Astrocyte (in vitro differentiated cells and primary cell): ENCODE data around the gene ANKRD23.

Experiments
- CTCF ChIP-seq: IDR thresholded peaks from 2 replicates; pipeline ENCODE4 v1.5.1; 2011; ENCODE audit warnings: low read depth, mild to moderate bottlenecking, inconsistent platforms, low read length, moderate library complexity; ENCODE audit not compliant: insufficient read depth
- EZH2 ChIP-seq: IDR thresholded peaks from 2 replicates; pipeline ENCODE4 v1.6.1; 2012; ENCODE audit warnings: mild to moderate bottlenecking, low read length, inconsistent platforms; ENCODE audit not compliant: insufficient read depth

- no peak for TF ChIP-seq EZH2
- no peak for TF ChIP-seq CTCF
Measured at GRCh38 chr2:96801786-96802595, 41.8 kb downstream of the ANKRD23 start.
